PC-3 (cell line): ENCODE measurements around the gene LCLAT1. TPM values are rescaled to one million over a fixed set of nuclear protein-coding genes. Genes with fewer than 3 reads are reported as not detected.

Experiments used
- ATAC-seq: fragments of 200-7000 bp; cut with Tn5 transposase; 2 replicates; pipeline ENCODE4 v1.9.1; 2020; ENCODE audit warnings: mild to moderate bottlenecking, moderate library complexity
- BruUV-seq: library from RNA; stranded (reverse); fragments of 400-500 nt; replicated peaks from 2 replicates; lab custom pipeline; 2021; lab: Mats Ljungman, UMichigan
- CTCF ChIA-PET: fragments of 300-600 bp; sonication (Branson Sonifier 250); formaldehyde crosslinking; loops from one replicate; lab custom pipeline; 2022; ENCODE audit warnings: antibody characterized with exemption; lab: Charles Lee
- POLR2A ChIA-PET: fragments of 300-600 bp; sonication (Branson Sonifier 250); formaldehyde crosslinking; loops from one replicate; lab custom pipeline; 2022; ENCODE audit warnings: antibody characterized with exemption; ENCODE audit not compliant: unreplicated experiment; lab: Charles Lee
- DNase-seq: peaks from one replicate; pipeline ENCODE4 v3.0.0-alpha.2; 2015
- H2AFZ ChIP-seq: fragments of 300-600 bp; sonication (generic); 2 replicates; pipeline ENCODE4 v1.6.0; 2016; ENCODE audit warnings: antibody characterized with exemption, low read length
- H3F3A ChIP-seq: fragments of 300-600 bp; sonication (generic); one replicate; pipeline ENCODE4 v1.6.0; 2017; ENCODE audit warnings: antibody characterized with exemption, low read length, control low read depth, mild to moderate bottlenecking; ENCODE audit not compliant: unreplicated experiment
- H3K27ac ChIP-seq: fragments of 300-600 bp; sonication (generic); 2 replicates; pipeline ENCODE4 v1.5.1; 2016; ENCODE audit warnings: mild to moderate bottlenecking, low read length
- H3K27me3 ChIP-seq: fragments of 300-600 bp; sonication (generic); 2 replicates; pipeline ENCODE4 v1.6.1; 2016; ENCODE audit warnings: low read length, mixed read lengths
- H3K36me3 ChIP-seq: fragments of 300-600 bp; sonication (generic); 2 replicates; pipeline ENCODE4 v1.6.1; 2016; ENCODE audit warnings: low read depth, mixed run types, low read length, mixed read lengths
- H3K4me1 ChIP-seq: fragments of 300-600 bp; sonication (generic); 2 replicates; pipeline ENCODE4 v1.5.1; 2016; ENCODE audit warnings: low read length; ENCODE audit not compliant: insufficient read depth
- H3K4me2 ChIP-seq: fragments of 300-600 bp; sonication (generic); 2 replicates; pipeline ENCODE4 v1.6.0; 2016; ENCODE audit warnings: low read length
- H3K4me3 ChIP-seq: fragments of 300-600 bp; sonication (generic); 2 replicates; pipeline ENCODE4 v1.5.1; 2016; ENCODE audit warnings: mild to moderate bottlenecking, low read length, mixed read lengths
- H3K79me2 ChIP-seq: fragments of 300-600 bp; sonication (generic); 2 replicates; pipeline ENCODE4 v1.6.1; 2017; ENCODE audit warnings: low read length, mixed read lengths
- H3K9ac ChIP-seq: fragments of 300-600 bp; sonication (generic); 2 replicates; pipeline ENCODE4 v1.6.0; 2016; ENCODE audit warnings: mild to moderate bottlenecking, low read length
- H3K9me2 ChIP-seq: fragments of 300-600 bp; sonication (generic); replicated peaks from 2 replicates; pipeline ENCODE4 v1.6.1; 2016; ENCODE audit warnings: mixed run types, low read length, mixed read lengths
- H3K9me3 ChIP-seq: fragments of 300-600 bp; sonication (generic); 2 replicates; pipeline ENCODE4 v1.6.1; 2016; ENCODE audit warnings: low read length, mixed read lengths
- H4K20me1 ChIP-seq: fragments of 300-600 bp; sonication (generic); 2 replicates; pipeline ENCODE4 v1.6.1; 2016; ENCODE audit warnings: low read length, mixed read lengths
- EZH2 ChIP-seq: fragments of 300-600 bp; sonication (generic); IDR thresholded peaks from one replicate; pipeline ENCODE4 v1.6.1; 2017; ENCODE audit warnings: antibody characterized with exemption, mild to moderate bottlenecking, low read length; ENCODE audit not compliant: unreplicated experiment
- EZH2phosphoT487 ChIP-seq: fragments of 300-600 bp; sonication (generic); IDR thresholded peaks from 2 replicates; pipeline ENCODE4 v1.6.1; 2018; ENCODE audit warnings: mild to moderate bottlenecking, antibody characterized with exemption, low read length, borderline replicate concordance
- intact Hi-C: fragments of 100-400 bp; cut with micrococcal nuclease; formaldehyde crosslinking; loops from 2 replicates; pipeline ENCODE4 v1.9.0; 2023
- total RNA-seq: library from RNA; depleted of rRNA; stranded (reverse); fragments of >200 nt; gene quantifications from 2 replicates; pipeline ENCODE4 v1.2.3, GENCODE V29; 2014
- TF ChIP-seq, protein P1 (sequence below): fragments of 300-600 bp; sonication (generic); conservative IDR thresholded peaks from 2 replicates; pipeline ENCODE4 v1.5.1; 2017; ENCODE audit warnings: antibody characterized with exemption, low read depth, mild to moderate bottlenecking, low read length

LCLAT1 gene
- total RNA-seq, 1 experiment from 2014 or later = 22.0 TPM

DNA sequence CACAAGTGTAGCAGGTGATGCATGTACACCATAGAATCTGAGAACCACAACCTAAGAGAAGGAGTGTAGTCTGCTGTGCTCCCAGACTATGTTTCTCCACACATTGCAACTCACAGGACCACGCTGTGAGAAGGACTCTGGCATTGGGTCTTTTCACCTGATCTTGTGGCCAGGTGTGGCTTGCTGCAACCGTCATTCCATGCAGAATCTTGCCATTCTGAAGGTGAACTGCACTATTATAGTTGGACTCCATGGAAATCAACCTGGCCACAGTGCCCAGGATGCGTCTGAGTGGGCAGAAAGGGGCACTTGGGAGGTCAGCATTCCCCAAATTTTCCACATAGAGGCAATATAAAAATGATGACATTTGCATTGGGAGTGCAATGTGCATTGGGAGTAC lies 237.9 kb downstream of the LCLAT1 start:
- no peaks in the 10 kb centered on the region for H3K36me3 ChIP-seq
- no peak overlapping the region for H3K4me2 ChIP-seq
- no peaks in the 10 kb centered on the region for H3K4me1 ChIP-seq
- no peak overlapping the region for H2AFZ ChIP-seq
- TF ChIP-seq EZH2 (no peak), EZH2phosphoT487 (no peak)
- TF ChIP-seq, protein P1, sequence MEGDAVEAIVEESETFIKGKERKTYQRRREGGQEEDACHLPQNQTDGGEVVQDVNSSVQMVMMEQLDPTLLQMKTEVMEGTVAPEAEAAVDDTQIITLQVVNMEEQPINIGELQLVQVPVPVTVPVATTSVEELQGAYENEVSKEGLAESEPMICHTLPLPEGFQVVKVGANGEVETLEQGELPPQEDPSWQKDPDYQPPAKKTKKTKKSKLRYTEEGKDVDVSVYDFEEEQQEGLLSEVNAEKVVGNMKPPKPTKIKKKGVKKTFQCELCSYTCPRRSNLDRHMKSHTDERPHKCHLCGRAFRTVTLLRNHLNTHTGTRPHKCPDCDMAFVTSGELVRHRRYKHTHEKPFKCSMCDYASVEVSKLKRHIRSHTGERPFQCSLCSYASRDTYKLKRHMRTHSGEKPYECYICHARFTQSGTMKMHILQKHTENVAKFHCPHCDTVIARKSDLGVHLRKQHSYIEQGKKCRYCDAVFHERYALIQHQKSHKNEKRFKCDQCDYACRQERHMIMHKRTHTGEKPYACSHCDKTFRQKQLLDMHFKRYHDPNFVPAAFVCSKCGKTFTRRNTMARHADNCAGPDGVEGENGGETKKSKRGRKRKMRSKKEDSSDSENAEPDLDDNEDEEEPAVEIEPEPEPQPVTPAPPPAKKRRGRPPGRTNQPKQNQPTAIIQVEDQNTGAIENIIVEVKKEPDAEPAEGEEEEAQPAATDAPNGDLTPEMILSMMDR = no peak
- BruUV-seq = no TSS peak
- H3K9me3 ChIP-seq = no peaks in the 10 kb centered on the region
- no peak for DNase-seq
- ChIA-PET CTCF (no interaction called here), POLR2A (no interaction called here)
- H3K27ac ChIP-seq = no peak overlapping the region
- H3K27me3 ChIP-seq = no peaks in the 10 kb centered on the region
- H3K79me2 ChIP-seq = no peaks in the 10 kb centered on the region
- no peaks in the 10 kb centered on the region for H4K20me1 ChIP-seq
- no peak overlapping the region for H3K4me3 ChIP-seq
- intact Hi-C loops = no loop called here
- H3F3A ChIP-seq = no peaks in the 10 kb centered on the region
- no peaks in the 10 kb centered on the region for H3K9me2 ChIP-seq
- no peak for ATAC-seq
- H3K9ac ChIP-seq = no peak overlapping the region

DNA sequence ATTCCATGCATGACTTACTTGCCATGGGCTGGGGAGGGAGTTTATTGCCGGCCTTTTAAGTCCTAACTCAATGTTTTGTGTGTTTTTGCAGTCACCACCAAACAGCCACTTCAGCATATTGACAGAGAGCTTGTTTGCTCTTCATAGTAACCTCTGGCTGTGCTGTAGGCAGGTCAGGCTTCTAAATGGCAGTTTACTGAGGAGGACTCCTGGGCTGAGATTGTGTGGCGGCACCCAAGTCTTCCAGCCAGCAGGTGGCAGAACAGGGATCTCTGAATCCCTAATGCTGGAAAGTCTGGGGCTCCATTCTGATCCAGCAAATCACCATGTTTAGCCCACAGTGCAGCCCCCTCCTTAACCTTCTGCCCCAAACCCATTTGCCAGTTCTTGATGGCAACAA lies 239.0 kb downstream of the LCLAT1 start:
- no peaks in the 10 kb centered on the region for H4K20me1 ChIP-seq
- DNase-seq (peak; percentile 13), ATAC-seq (peak; percentile 45; the same call in 1 of the 2 replicates)
- ChIA-PET POLR2A (no interaction called here), CTCF (no interaction called here)
- TF ChIP-seq EZH2 = no peak
- TF ChIP-seq, protein P1 = peak; percentile 54
- no peaks in the 10 kb centered on the region for H3K36me3 ChIP-seq
- H3K9me3 ChIP-seq = no peaks in the 10 kb centered on the region
- H3K4me3 ChIP-seq = no peak overlapping the region
- H3K4me2 ChIP-seq = no peak overlapping the region
- no peak overlapping the region for H3K9ac ChIP-seq
- H2AFZ ChIP-seq = no peak overlapping the region
- H3K27ac ChIP-seq = no peak overlapping the region
- BruUV-seq = no TSS peak
- no peaks in the 10 kb centered on the region for H3K27me3 ChIP-seq
- no peaks in the 10 kb centered on the region for H3K4me1 ChIP-seq
- no peaks in the 10 kb centered on the region for H3K9me2 ChIP-seq
- H3K79me2 ChIP-seq = no peaks in the 10 kb centered on the region
- no peaks in the 10 kb centered on the region for H3F3A ChIP-seq
- intact Hi-C loops = no loop called here

GRCh38 chr2:30686669-30687068 lies 239.6 kb downstream of the LCLAT1 start:
- CTCF ChIA-PET = no interaction called here
- Histone ChIP-seq H3K9me3 (no peaks in the 10 kb centered on the region), H3K27ac (no peak overlapping the region)

More at GRCh38 chr2:30686669-30687068, 239.6 kb downstream of the LCLAT1 start:
- no peaks in the 10 kb centered on the region for H3K79me2 ChIP-seq
- H4K20me1 ChIP-seq = no peaks in the 10 kb centered on the region
- POLR2A ChIA-PET = no interaction called here
- no peaks in the 10 kb centered on the region for H3K4me1 ChIP-seq
- H3K4me3 ChIP-seq = no peak overlapping the region
- no TSS peak for BruUV-seq
- no peak for DNase-seq
- no peak overlapping the region for H3K4me2 ChIP-seq
- H3F3A ChIP-seq = no peaks in the 10 kb centered on the region
- no peak overlapping the region for H3K9ac ChIP-seq
- no peaks in the 10 kb centered on the region for H3K9me2 ChIP-seq
- no peaks in the 10 kb centered on the region for H3K36me3 ChIP-seq
- no peak overlapping the region for H2AFZ ChIP-seq
- TF ChIP-seq, protein P1 = no peak
- TF ChIP-seq EZH2 = no peak
- no peak for TF ChIP-seq EZH2phosphoT487
- no peaks in the 10 kb centered on the region for H3K27me3 ChIP-seq
- no peak for ATAC-seq
- intact Hi-C loops = no loop called here
